Embryonic facial prominence (tissue), 1 donor: Measurements from ENCODE around the gene COL4A3.

Experiments used
- DNase-seq: peaks from one replicate; pipeline ENCODE4 v3.0.0-alpha.2; 2016; ENCODE audit errors: extremely low spot score

The COL4A3 gene

GRCh38 chr2:227287771-227288170 is 123.3 kb downstream of the COL4A3 start:
- DNase-seq = no peak

GRCh38 chr2:227292314-227292713 is 127.9 kb downstream of the COL4A3 start:
- DNase-seq = no peak

GRCh38 chr2:227293531-227293930 is 129.1 kb downstream of the COL4A3 start:
- DNase-seq = no peak

GRCh38 chr2:227295806-227296205 is 131.4 kb downstream of the COL4A3 start:
- no peak for DNase-seq

GRCh38 chr2:227296671-227297405 is 132.4 kb downstream of the COL4A3 start:
- DNase-seq = no peak

- DNase-seq = no peak
Observed at GRCh38 chr2:227301523-227301922, 137.1 kb downstream of the COL4A3 start.

- no peak for DNase-seq
Observed at GRCh38 chr2:227308784-227309183, 144.4 kb downstream of the COL4A3 start.

GRCh38 chr2:227310756-227311110 is 146.3 kb downstream of the COL4A3 start:
- no peak for DNase-seq

GRCh38 chr2:227311861-227312506 is 147.6 kb downstream of the COL4A3 start:
- no peak for DNase-seq

GRCh38 chr2:227312579-227312978 is 148.2 kb downstream of the COL4A3 start:
- no peak for DNase-seq

- DNase-seq = no peak
Observed at GRCh38 chr2:227313310-227313709, 148.9 kb downstream of the COL4A3 start.

GRCh38 chr2:227317834-227318233 is 153.4 kb downstream of the COL4A3 start:
- DNase-seq = no peak

- no peak for DNase-seq
Observed at GRCh38 chr2:227320305-227321094, 156.1 kb downstream of the COL4A3 start.

GRCh38 chr2:227322530-227323205 is 158.2 kb downstream of the COL4A3 start:
- no peak for DNase-seq

- DNase-seq = no peak
Observed at GRCh38 chr2:227323818-227324217, 159.4 kb downstream of the COL4A3 start.

- no peak for DNase-seq
Observed at GRCh38 chr2:227324642-227324994, 160.2 kb downstream of the COL4A3 start.

- peak; percentile 90 for DNase-seq
Observed at GRCh38 chr2:227324995-227325838, 160.8 kb downstream of the COL4A3 start, which contains the start of gene MFF. Gene MFF (plus strand): TSS chr2:227325251. CDS start chr2:227330666, 5,415 bp downstream.

- DNase-seq = no peak
Observed at GRCh38 chr2:227325839-227326195, 161.4 kb downstream of the COL4A3 start.

GRCh38 chr2:227326783-227327182 is 162.4 kb downstream of the COL4A3 start:
- DNase-seq = no peak

- no peak for DNase-seq
Observed at GRCh38 chr2:227335713-227336112, 171.3 kb downstream of the COL4A3 start.

GRCh38 chr2:227337442-227337841 is 173.0 kb downstream of the COL4A3 start:
- DNase-seq = no peak
